Measurements from ENCODE around the gene FBXO7.

Gene FBXO7

DNA sequence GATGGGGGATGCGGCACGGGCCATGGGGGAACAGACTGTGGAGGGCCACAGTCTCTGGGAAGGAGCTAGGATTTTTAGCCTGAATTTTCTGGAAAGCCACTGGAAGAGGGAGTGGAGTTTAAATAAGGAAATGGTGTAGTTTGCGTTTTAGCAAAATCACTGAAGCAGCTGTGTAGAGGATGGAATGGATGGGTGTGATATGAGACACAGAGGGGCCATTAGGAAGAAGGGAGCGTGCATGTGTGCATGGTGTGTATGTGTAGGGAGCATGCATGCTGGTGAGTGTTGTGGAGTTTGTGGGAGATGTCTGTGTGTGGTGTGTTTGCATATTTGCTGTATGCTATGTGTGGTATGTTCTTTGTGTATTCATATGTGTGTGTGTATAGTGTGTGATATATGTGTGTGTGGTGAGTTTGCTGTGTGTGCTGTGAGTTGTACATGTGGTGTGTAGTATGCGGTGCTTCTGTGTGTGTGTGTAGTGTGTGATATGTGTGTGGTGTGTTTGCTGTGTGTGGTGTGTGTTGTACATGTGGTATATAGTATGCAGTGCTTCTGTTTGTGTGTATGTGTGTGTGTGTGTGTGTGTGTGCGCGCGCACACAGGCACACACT, 67.6 kb downstream of the FBXO7 start:
- Mint-ChIP-seq H3K9me3 (no peaks in the 10 kb centered on the region), H3K27ac (no peak overlapping the region), H3K36me3 (no peaks in the 10 kb centered on the region), H3K4me3 (no peak overlapping the region), H3K4me1 (no peaks in the 10 kb centered on the region), H3K27me3 (peaks cover 12% of the 10 kb centered on the region)
- CTCF ChIA-PET, result no interaction called here
- no peak for DNase-seq

DNA sequence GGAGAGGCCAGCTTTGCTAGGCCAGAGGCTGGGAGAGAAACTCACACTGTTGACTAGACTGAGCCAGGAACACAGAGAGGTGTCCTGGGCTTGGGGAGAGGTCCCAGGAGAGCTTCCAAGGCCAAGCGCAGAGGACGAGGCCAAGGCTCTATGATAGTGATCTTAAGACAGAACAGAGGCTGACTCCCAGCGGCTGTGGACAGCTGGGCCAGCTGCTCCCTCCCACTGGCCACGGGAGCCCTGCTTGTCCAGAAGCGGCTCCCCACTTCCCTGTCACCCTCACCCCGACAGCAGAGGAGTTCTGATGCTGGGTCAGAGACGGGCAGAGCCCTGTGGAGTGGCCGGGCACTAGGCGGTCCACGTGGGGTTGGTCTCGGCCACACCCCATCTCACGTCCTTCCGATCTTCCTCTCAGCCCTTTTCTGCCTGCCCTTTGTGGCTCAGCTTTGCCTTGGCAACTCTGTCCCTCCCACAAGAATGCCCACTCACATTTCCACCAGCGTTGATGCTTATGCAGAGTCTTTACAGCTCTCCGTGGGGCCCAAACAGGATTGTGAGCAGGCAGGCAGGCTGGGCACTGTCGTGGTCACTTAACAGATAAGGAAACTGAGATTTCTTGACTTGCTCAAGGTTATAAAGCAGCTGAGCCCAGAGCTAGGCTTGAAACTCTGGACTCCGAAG, 68.2 kb downstream of the FBXO7 start:
- CTCF ChIA-PET, result interaction anchor here (1.4 kb wide), 1 partner anchor 251 kb away, joined by 3 read pairs; no protein-coding TSS in a partner anchor
- DNase-seq, result no peak

DNA sequence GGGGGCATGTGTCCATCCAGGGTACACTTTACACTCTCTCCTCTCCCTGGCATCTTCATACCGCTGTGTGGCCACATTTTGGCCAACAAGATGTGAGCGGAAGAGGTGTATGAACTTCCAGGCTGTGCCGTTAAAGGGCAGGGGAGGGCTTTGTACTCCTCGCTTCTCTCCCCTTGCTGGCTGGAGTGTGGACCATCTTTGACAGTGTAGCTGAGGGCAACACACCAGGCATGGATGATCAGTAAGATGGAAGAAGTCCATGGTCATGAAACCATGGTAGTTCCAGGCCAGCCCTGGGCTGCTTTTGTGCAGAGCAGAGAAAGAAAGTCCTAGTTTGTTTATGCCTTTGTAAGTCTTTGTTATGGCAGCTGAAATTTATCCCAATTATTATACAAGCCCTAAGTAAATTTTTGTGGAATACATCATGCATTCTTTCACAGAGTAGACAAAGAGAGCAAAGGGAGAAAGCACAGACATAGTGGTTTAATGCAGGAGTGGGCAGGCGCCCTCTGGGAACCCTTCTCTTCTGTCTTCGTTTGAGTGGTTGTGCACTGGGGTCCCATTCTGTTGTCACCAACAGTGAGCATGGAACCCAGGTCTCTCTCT, 70.4 kb downstream of the FBXO7 start:
- Mint-ChIP-seq H3K4me3 (no peak overlapping the region), H3K4me1 (no peaks in the 10 kb centered on the region), H3K27me3 (peaks cover 3% of the 10 kb centered on the region), H3K27ac (no peak overlapping the region), H3K36me3 (no peaks in the 10 kb centered on the region), H3K9me3 (no peaks in the 10 kb centered on the region)
- DNase-seq, result no peak
- CTCF ChIA-PET, result interaction anchor here (1.0 kb wide), 1 partner anchor 251 kb away, joined by 3 read pairs; no protein-coding TSS in a partner anchor

More for the DNA sequence above, 68.2 kb downstream of the FBXO7 start:
- H3K36me3 Mint-ChIP-seq, result no peaks in the 10 kb centered on the region
- no peaks in the 10 kb centered on the region for H3K4me1 Mint-ChIP-seq
- H3K9me3 Mint-ChIP-seq, result no peaks in the 10 kb centered on the region
- peaks cover 13% of the 10 kb centered on the region for H3K27me3 Mint-ChIP-seq
- H3K4me3 Mint-ChIP-seq, result no peak overlapping the region
- no peak overlapping the region for H3K27ac Mint-ChIP-seq

DNA sequence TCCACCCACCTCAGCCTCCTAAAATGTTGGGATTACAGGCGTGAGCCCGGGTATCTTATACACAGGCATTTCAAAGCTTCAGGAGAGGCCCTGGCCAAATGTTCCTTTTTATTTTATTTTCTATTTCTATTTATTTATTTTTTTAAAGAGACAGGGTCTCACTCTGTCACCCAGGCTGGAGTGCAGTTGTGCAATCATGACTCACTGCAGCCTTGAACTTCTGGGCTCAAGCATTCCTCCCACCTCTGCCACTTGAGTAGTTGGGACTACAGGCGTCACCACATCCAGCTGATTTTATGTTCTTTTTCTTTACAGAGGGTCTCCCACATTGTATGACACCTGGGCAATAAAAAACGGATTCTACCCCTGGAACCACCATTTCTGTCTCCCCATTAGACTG, 71.2 kb downstream of the FBXO7 start:
- H3K27ac Mint-ChIP-seq, result no peak overlapping the region

DNA sequence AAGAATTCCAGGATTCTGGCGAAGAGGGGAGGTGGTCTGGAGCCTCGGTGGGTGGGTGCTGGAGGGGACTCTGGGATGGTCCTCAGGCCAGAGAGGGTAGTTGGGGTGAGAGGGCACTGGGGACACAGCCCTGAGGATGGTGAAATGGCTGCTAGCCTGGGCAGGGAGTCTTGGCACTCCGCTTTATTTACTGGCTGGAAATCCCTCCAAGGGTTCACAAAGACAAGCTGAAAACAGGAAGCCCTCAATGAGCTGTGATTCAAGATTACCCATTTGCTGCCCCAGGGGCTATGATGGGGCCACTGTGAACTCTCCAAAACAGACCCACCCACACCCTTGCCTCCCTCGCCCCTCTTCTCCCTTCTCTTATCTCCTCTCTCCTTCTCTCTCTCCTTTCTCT, 71.9 kb downstream of the FBXO7 start:
- CTCF ChIA-PET, result no interaction called here
- H3K27me3 Mint-ChIP-seq, result peaks cover 3% of the 10 kb centered on the region
- H3K27ac Mint-ChIP-seq, result no peak overlapping the region
- no peaks in the 10 kb centered on the region for H3K4me1 Mint-ChIP-seq
- DNase-seq, result no peak
- H3K36me3 Mint-ChIP-seq, result no peaks in the 10 kb centered on the region
- H3K9me3 Mint-ChIP-seq, result no peaks in the 10 kb centered on the region
- H3K4me3 Mint-ChIP-seq, result no peak overlapping the region

More for the DNA sequence above, 71.2 kb downstream of the FBXO7 start:
- H3K9me3 Mint-ChIP-seq, result no peaks in the 10 kb centered on the region
- H3K27me3 Mint-ChIP-seq, result peaks cover 3% of the 10 kb centered on the region
- H3K4me3 Mint-ChIP-seq, result no peak overlapping the region
- no peak for DNase-seq
- H3K36me3 Mint-ChIP-seq, result no peaks in the 10 kb centered on the region
- CTCF ChIA-PET, result no interaction called here
- no peaks in the 10 kb centered on the region for H3K4me1 Mint-ChIP-seq

DNA sequence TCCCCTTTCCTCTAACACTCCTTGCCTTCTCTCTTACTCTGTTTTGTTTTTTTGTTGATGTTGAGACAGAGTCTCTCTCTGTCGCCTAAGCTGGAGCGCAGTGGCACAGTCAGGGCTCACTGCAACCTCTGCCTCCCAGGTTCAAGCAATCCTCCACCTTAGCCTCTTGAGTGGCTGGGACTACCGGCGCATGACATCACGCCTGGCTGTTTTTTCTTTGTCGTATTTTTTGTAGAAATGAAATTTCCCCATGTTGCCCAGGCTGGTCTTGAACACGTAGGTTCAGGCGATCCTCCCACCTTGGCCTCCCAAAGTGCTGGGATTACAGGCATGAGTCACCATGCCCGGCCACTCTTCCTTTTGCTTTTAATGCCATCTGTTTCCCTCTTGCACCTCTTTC, 72.3 kb downstream of the FBXO7 start:
- no peaks in the 10 kb centered on the region for H3K9me3 Mint-ChIP-seq
- no peaks in the 10 kb centered on the region for H3K36me3 Mint-ChIP-seq
- no peaks in the 10 kb centered on the region for H3K4me1 Mint-ChIP-seq
- no peak for DNase-seq
- CTCF ChIA-PET, result no interaction called here
- no peak overlapping the region for H3K4me3 Mint-ChIP-seq
- H3K27me3 Mint-ChIP-seq, result peaks cover 3% of the 10 kb centered on the region
- no peak overlapping the region for H3K27ac Mint-ChIP-seq

DNA sequence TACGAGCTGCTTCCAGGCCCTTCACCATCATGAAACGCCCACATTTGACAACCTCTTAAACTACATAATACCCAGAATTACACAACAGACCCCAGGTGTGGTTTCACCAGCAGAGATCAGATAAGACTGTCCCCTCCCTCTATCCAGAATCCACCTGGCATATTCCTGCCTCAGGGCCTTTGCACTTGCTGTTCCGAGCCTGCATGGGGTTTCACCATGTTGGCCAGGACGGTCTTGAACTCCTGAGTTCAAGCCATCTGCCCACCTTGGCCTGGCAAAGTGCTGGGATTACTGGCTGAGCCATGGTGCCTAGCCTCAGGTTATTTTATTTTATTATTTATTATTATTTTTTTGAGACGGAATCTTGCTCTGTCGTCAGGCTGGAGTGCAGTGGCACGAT, 73.4 kb downstream of the FBXO7 start:
- CTCF ChIA-PET, result no interaction called here
- DNase-seq, result no peak
- no peaks in the 10 kb centered on the region for H3K9me3 Mint-ChIP-seq
- H3K4me1 Mint-ChIP-seq, result no peaks in the 10 kb centered on the region
- no peak overlapping the region for H3K27ac Mint-ChIP-seq
- H3K36me3 Mint-ChIP-seq, result no peaks in the 10 kb centered on the region
- peaks cover 3% of the 10 kb centered on the region for H3K27me3 Mint-ChIP-seq
- H3K4me3 Mint-ChIP-seq, result no peak overlapping the region

Measured in activated naive CD4-positive, alpha-beta T cell treated with anti-CD3 and anti-CD28 coated beads, Interleukin-2, amount 10 ng/mL, durations not matched to agents 7 days and 5 days (primary cell).